OCI-LY1 (cell line): ENCODE measurements around the gene ARHGAP18.

ENCODE experiments used
- H2AFZ ChIP-seq: fragments of 200-600 bp; sonication (generic), shearing (Covaris generic); 2 replicates; pipeline ENCODE4 v1.6.0; 2014; ENCODE audit warnings: antibody characterized with exemption, mild to moderate bottlenecking, low read length
- H3F3A ChIP-seq: fragments of 200-600 bp; sonication (generic), shearing (Covaris generic); 2 replicates; pipeline ENCODE4 v1.6.0; 2014; ENCODE audit warnings: mild to moderate bottlenecking, antibody characterized with exemption, low read length, moderate library complexity; ENCODE audit not compliant: insufficient read depth
- H3K27ac ChIP-seq: fragments of 200-600 bp; sonication (generic); 2 replicates; pipeline ENCODE4 v1.5.1; 2014; ENCODE audit warnings: low read length, mixed run types, mild to moderate bottlenecking, low read depth; ENCODE audit not compliant: poor library complexity, severe bottlenecking
- H3K27me3 ChIP-seq: fragments of 200-600 bp; sonication (generic); 2 replicates; pipeline ENCODE4 v1.6.0; 2014; ENCODE audit warnings: antibody characterized with exemption, mild to moderate bottlenecking, low read length, moderate library complexity; ENCODE audit not compliant: insufficient read depth
- H3K36me3 ChIP-seq: fragments of 200-600 bp; sonication (generic); 2 replicates; pipeline ENCODE4 v1.6.1; 2014; ENCODE audit warnings: mild to moderate bottlenecking, antibody characterized with exemption, low read length, moderate library complexity, mixed read lengths; ENCODE audit not compliant: insufficient read depth
- H3K4me1 ChIP-seq: fragments of 200-600 bp; sonication (generic); 2 replicates; pipeline ENCODE4 v1.5.1; 2014; ENCODE audit warnings: mild to moderate bottlenecking, low read length, moderate library complexity; ENCODE audit not compliant: insufficient read depth, severe bottlenecking
- H3K4me2 ChIP-seq: fragments of 200-600 bp; sonication (generic), shearing (Covaris generic); 2 replicates; pipeline ENCODE4 v1.6.1; 2014; ENCODE audit warnings: low read length
- H3K4me3 ChIP-seq: fragments of 200-600 bp; sonication (generic); 2 replicates; pipeline ENCODE4 v1.5.1; 2014; ENCODE audit warnings: low read length, low read depth, mild to moderate bottlenecking, mixed read lengths; ENCODE audit not compliant: poor library complexity, severe bottlenecking
- H3K79me2 ChIP-seq: fragments of 200-600 bp; shearing (Covaris generic); 2 replicates; pipeline ENCODE4 v1.6.1; 2016; ENCODE audit warnings: mixed run types, low read length, mixed read lengths; ENCODE audit not compliant: insufficient read depth
- H3K9ac ChIP-seq: fragments of 200-600 bp; sonication (generic), shearing (Covaris generic); 2 replicates; pipeline ENCODE4 v1.6.1; 2014; ENCODE audit warnings: mild to moderate bottlenecking, low read length, mixed read lengths
- H3K9me2 ChIP-seq: fragments of 200-600 bp; sonication (generic), shearing (Covaris generic); 2 replicates; pipeline ENCODE4 v1.6.1; 2014; ENCODE audit warnings: low read depth, mild to moderate bottlenecking, low read length, mixed read lengths
- H3K9me3 ChIP-seq: fragments of 200-600 bp; shearing (Covaris generic); 2 replicates; pipeline ENCODE4 v1.6.1; 2014; ENCODE audit warnings: low read length, mixed read lengths
- H4K20me1 ChIP-seq: fragments of 200-600 bp; sonication (generic), shearing (Covaris generic); 2 replicates; pipeline ENCODE4 v1.6.0; 2016; ENCODE audit warnings: mild to moderate bottlenecking, low read length; ENCODE audit not compliant: insufficient read depth
- EZH2 ChIP-seq: fragments of 200-600 bp; sonication (generic), shearing (Covaris generic); IDR thresholded peaks from 2 replicates; pipeline ENCODE4 v1.8.0; 2017; ENCODE audit warnings: borderline replicate concordance, mixed run types, mild to moderate bottlenecking, antibody characterized with exemption, low read length, moderate library complexity, mixed read lengths
- TF ChIP-seq, protein P1 (sequence below): fragments of 200-600 bp; sonication (generic), shearing (Covaris generic); IDR thresholded peaks from 2 replicates; pipeline ENCODE4 v1.5.1; 2017; ENCODE audit warnings: mild to moderate bottlenecking, antibody characterized with exemption, low read length, moderate library complexity, mixed read lengths

Gene ARHGAP18

GRCh38 chr6:129711271-129711631 lies 1.3 kb upstream of the ARHGAP18 start:
- no peak overlapping the region for H2AFZ ChIP-seq
- H3K27ac ChIP-seq = no peak overlapping the region
- no peaks in the 10 kb centered on the region for H3K9me3 ChIP-seq
- no peak overlapping the region for H3K9ac ChIP-seq
- H3K4me3 ChIP-seq = no peak overlapping the region
- H3K27me3 ChIP-seq = no peaks in the 10 kb centered on the region
- no peak overlapping the region for H3K4me2 ChIP-seq
- no peaks in the 10 kb centered on the region for H3K79me2 ChIP-seq
- TF ChIP-seq, protein P1, sequence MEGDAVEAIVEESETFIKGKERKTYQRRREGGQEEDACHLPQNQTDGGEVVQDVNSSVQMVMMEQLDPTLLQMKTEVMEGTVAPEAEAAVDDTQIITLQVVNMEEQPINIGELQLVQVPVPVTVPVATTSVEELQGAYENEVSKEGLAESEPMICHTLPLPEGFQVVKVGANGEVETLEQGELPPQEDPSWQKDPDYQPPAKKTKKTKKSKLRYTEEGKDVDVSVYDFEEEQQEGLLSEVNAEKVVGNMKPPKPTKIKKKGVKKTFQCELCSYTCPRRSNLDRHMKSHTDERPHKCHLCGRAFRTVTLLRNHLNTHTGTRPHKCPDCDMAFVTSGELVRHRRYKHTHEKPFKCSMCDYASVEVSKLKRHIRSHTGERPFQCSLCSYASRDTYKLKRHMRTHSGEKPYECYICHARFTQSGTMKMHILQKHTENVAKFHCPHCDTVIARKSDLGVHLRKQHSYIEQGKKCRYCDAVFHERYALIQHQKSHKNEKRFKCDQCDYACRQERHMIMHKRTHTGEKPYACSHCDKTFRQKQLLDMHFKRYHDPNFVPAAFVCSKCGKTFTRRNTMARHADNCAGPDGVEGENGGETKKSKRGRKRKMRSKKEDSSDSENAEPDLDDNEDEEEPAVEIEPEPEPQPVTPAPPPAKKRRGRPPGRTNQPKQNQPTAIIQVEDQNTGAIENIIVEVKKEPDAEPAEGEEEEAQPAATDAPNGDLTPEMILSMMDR = no peak
- TF ChIP-seq EZH2 = no peak
- H3F3A ChIP-seq = no peaks in the 10 kb centered on the region
- H3K4me1 ChIP-seq = peaks cover 16% of the 10 kb centered on the region
- no peaks in the 10 kb centered on the region for H4K20me1 ChIP-seq
- H3K36me3 ChIP-seq = no peaks in the 10 kb centered on the region
- H3K9me2 ChIP-seq = no peaks in the 10 kb centered on the region

DNA sequence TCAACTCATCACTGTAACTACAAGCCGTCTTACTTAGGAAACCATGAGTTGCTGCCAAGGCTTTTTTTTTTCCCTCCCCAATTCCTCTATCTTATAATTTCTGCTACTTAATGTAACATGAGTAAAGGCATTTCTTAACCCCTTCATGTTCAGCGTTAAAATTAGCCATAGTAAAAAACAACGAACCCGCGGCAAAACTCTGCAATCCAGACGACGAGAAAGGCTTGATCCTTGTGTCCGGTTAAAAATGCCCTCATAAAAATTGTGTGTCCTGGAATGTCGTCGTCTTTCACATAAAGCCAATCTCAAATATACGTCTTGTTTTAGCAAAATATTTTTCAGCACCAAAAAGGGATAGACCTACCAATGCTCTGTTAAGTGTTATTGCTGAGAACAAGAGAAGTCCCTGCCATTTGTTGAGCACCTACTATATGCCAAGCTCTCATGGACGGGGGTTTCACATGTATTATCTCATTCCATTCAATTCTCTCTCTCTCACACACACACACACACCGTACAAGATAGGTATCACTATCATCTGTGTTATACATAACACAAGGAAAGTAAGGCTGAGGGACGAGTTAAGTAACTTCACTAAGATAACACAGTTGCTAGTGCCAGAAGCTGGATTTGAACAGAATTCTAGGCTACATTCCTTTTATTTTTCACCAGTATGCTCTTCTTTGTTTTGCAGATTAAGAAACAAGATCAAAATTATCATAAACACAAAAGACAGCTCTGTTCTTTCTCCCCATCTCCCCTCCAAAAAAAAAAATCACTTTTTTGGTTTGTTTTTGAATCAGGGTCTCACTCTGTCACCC lies 683 bp upstream of the ARHGAP18 start:
- Histone ChIP-seq H3K9me3 (no peaks in the 10 kb centered on the region), H3F3A (no peaks in the 10 kb centered on the region), H4K20me1 (no peaks in the 10 kb centered on the region), H3K36me3 (no peaks in the 10 kb centered on the region), H3K4me3 (peak overlapping the region; percentile 71), H3K4me2 (peak overlapping the region; percentile 94), H2AFZ (peak overlapping the region; percentile 90), H3K27me3 (no peaks in the 10 kb centered on the region), H3K4me1 (peaks cover 16% of the 10 kb centered on the region), H3K9ac (no peak overlapping the region; the same call in 1 of the 2 replicates), H3K27ac (no peak overlapping the region), H3K79me2 (no peaks in the 10 kb centered on the region), H3K9me2 (no peaks in the 10 kb centered on the region)
- TF ChIP-seq, protein P1 = no peak
- TF ChIP-seq EZH2 = no peak

DNA sequence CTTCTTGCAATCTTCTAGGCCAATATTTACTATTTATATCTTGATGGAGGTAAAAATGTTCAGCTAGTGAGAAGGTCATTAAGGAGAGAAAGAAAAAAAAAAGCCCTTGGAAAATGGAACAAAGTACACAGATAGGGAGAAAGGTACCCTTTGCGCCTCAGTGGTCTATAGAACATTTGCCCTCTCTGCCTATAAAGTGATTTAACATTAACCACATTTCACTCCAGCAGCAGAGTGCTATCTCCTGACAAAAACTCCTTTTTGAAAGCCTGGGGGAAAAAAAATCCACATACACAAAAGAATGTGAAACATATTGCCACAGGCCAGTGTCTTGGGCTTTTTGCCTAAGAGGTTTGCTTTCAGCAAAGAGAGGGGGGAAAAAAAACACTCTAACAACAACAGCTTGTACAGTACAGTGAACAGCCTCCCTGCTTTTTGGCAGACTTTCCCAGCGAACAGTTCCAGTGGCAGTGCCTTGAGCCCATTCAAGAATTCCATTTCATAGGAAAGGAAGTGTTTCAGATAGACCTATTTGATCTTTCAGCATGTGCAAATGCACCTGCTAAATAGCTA lies 695 bp downstream of the ARHGAP18 start:
- Histone ChIP-seq H4K20me1 (no peaks in the 10 kb centered on the region), H3K4me2 (peak overlapping the region; percentile 94), H3K4me1 (peaks cover 16% of the 10 kb centered on the region), H3K79me2 (no peaks in the 10 kb centered on the region), H3K9me3 (no peaks in the 10 kb centered on the region), H3F3A (no peaks in the 10 kb centered on the region), H3K27ac (no peak overlapping the region), H3K27me3 (no peaks in the 10 kb centered on the region), H3K4me3 (peak overlapping the region; percentile 71), H3K9me2 (no peaks in the 10 kb centered on the region), H3K36me3 (no peaks in the 10 kb centered on the region), H2AFZ (no peak overlapping the region), H3K9ac (peak overlapping the region; percentile 63; the same call in 1 of the 2 replicates)
- TF ChIP-seq EZH2 = no peak
- TF ChIP-seq, protein P1 = no peak
